ENCODE measurements around the gene IFIT3. TPM values are rescaled to one million over a fixed set of nuclear protein-coding genes. Genes with fewer than 3 reads are reported as not detected.

The IFIT3 gene
- total RNA-seq, 1 donor from 2014 or later = not detected

- H3K36me3 Mint-ChIP-seq = no peaks in the 10 kb centered on the region
Observed at GRCh38 chr10:89279421-89279869, 48.4 kb upstream of the IFIT3 start.

GRCh38 chr10:89280508-89280907 lies 47.3 kb upstream of the IFIT3 start:
- Histone ChIP-seq H3K4me2 (no peak overlapping the region), H3K27ac (no peak overlapping the region), H3K4me1 (peaks cover 21% of the 10 kb centered on the region), H3F3A (ENCODE audit: low read depth) (no peaks in the 10 kb centered on the region), H3K27me3 (no peaks in the 10 kb centered on the region), H2AFZ (replicated peaks) (no peak overlapping the region), H3K36me3 (no peaks in the 10 kb centered on the region), H3K4me3 (no peak overlapping the region), H3K9ac (no peak overlapping the region), H3K9me3 (ENCODE audit: low read depth) (no peaks in the 10 kb centered on the region), H4K20me1 (ENCODE audit: low read depth) (no peaks in the 10 kb centered on the region), H3K79me2 (ENCODE audit: low read depth) (no peaks in the 10 kb centered on the region)
- no peaks in the 10 kb centered on the region for H3K36me3 Mint-ChIP-seq
- TF ChIP-seq EZH2 (IDR thresholded peaks at IDR 0.05) = no peak
- TF ChIP-seq EZH2phosphoT487 (IDR thresholded peaks at IDR 0.05) = no peak
- TF ChIP-seq CTCF (IDR thresholded peaks at IDR 0.05) = no peak
- no peaks in the 10 kb centered on the region for H3K9me3 Mint-ChIP-seq
- H3K27me3 Mint-ChIP-seq (ENCODE audit: insufficient read depth, low read depth) = peaks cover 2% of the 10 kb centered on the region
- H3K4me1 Mint-ChIP-seq = peaks cover 39% of the 10 kb centered on the region
- H3K27ac Mint-ChIP-seq = no peak overlapping the region
- DNase-seq (ENCODE audit: low spot score) = no peak
- H3K4me3 Mint-ChIP-seq = no peak overlapping the region

More at GRCh38 chr10:89279421-89279869, 48.4 kb upstream of the IFIT3 start:
- Histone ChIP-seq H3K27ac (no peak overlapping the region), H3K36me3 (no peaks in the 10 kb centered on the region), H3K4me1 (peaks cover 22% of the 10 kb centered on the region), H3K4me3 (no peak overlapping the region), H4K20me1 (ENCODE audit: low read depth) (no peaks in the 10 kb centered on the region), H3K79me2 (ENCODE audit: low read depth) (no peaks in the 10 kb centered on the region), H3K9ac (no peak overlapping the region), H2AFZ (replicated peaks) (no peak overlapping the region), H3K9me3 (ENCODE audit: low read depth) (no peaks in the 10 kb centered on the region), H3K4me2 (no peak overlapping the region), H3K27me3 (no peaks in the 10 kb centered on the region), H3F3A (ENCODE audit: low read depth) (no peaks in the 10 kb centered on the region)
- Mint-ChIP-seq H3K27ac (no peak overlapping the region), H3K9me3 (no peaks in the 10 kb centered on the region), H3K4me3 (no peak overlapping the region), H3K27me3 (ENCODE audit: insufficient read depth, low read depth) (peaks cover 2% of the 10 kb centered on the region), H3K4me1 (peaks cover 33% of the 10 kb centered on the region)
- no peak for TF ChIP-seq EZH2 (IDR thresholded peaks at IDR 0.05)
- no peak for TF ChIP-seq EZH2phosphoT487 (IDR thresholded peaks at IDR 0.05)
- TF ChIP-seq CTCF (IDR thresholded peaks at IDR 0.05) = no peak
- DNase-seq (ENCODE audit: low spot score) = no peak

GRCh38 chr10:89281606-89282395 lies 46.0 kb upstream of the IFIT3 start:
- no peaks in the 10 kb centered on the region for H3K9me3 Mint-ChIP-seq
- Histone ChIP-seq H4K20me1 (ENCODE audit: low read depth) (no peaks in the 10 kb centered on the region), H3K27ac (no peak overlapping the region), H3K4me2 (no peak overlapping the region), H3K9ac (no peak overlapping the region), H3K27me3 (no peaks in the 10 kb centered on the region), H3K4me1 (peaks cover 21% of the 10 kb centered on the region), H2AFZ (replicated peaks) (no peak overlapping the region), H3F3A (ENCODE audit: low read depth) (no peaks in the 10 kb centered on the region), H3K36me3 (no peaks in the 10 kb centered on the region), H3K9me3 (ENCODE audit: low read depth) (no peaks in the 10 kb centered on the region), H3K4me3 (no peak overlapping the region), H3K79me2 (ENCODE audit: low read depth) (no peaks in the 10 kb centered on the region)
- TF ChIP-seq CTCF (IDR thresholded peaks at IDR 0.05) (no peak), EZH2phosphoT487 (IDR thresholded peaks at IDR 0.05) (no peak), EZH2 (IDR thresholded peaks at IDR 0.05) (no peak)
- DNase-seq (ENCODE audit: low spot score) = no peak
- H3K4me1 Mint-ChIP-seq = peaks cover 41% of the 10 kb centered on the region
- H3K27me3 Mint-ChIP-seq (ENCODE audit: insufficient read depth, low read depth) = peaks cover 2% of the 10 kb centered on the region
- H3K27ac Mint-ChIP-seq = no peak overlapping the region
- no peaks in the 10 kb centered on the region for H3K36me3 Mint-ChIP-seq
- no peak overlapping the region for H3K4me3 Mint-ChIP-seq

Measured in neural progenitor cell (in vitro differentiated cells).